ENCODE data around the gene OSR1.

DNA sequence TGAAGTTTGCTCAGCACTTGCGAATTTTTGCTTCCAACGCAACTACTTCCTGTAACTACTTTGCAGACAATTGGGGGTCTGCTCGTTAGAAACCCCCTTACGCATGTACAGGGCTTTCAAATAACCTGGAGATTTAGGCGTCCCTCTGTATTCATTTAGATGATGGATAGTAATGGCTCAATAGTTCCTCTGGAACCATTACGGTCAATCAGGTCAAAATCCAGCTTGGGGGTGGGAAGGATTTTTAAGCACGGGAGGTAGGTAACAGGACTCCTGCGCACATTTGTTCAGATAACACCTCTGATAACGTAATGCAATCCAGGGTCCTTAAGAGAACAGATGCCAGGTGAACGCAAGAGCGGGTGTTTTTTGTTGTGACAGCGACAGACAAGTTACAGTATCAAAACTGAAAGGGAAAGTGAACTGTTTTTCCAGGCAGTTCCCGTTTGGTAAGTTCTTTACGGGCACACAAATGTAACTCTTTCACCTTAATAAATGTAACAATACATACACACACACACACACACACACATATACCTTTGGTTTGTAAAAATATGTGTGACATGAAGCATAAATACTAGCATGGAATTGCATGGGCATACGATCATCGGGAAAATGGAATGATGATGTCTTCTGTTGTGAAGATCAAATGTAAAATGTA is 3.8 kb upstream of the OSR1 start:
- TF ChIP-seq POLR2AphosphoS5 (IDR thresholded peaks at IDR 0.05; ENCODE audit: insufficient read depth, low read depth, low read length) (no peak), EZH2 (IDR thresholded peaks at IDR 0.05; ENCODE audit: borderline replicate concordance, low read depth, low read length, severe bottlenecking) (peak; percentile 6), POLR2A (IDR thresholded peaks at IDR 0.05; ENCODE audit: low read depth, low read length) (no peak), JUN (IDR thresholded peaks at IDR 0.05; ENCODE audit: borderline replicate concordance, insufficient read depth, insufficient read length, low read depth) (no peak), GATA2 (IDR thresholded peaks at IDR 0.05; ENCODE audit: insufficient read depth, insufficient read length, low read depth, low read length) (no peak), FOS (IDR thresholded peaks at IDR 0.05; ENCODE audit: borderline replicate concordance, insufficient read depth, low read length) (no peak), MYC (IDR thresholded peaks at IDR 0.05; ENCODE audit: low read depth, low read length) (no peak)
- TF ChIP-seq, protein P1, sequence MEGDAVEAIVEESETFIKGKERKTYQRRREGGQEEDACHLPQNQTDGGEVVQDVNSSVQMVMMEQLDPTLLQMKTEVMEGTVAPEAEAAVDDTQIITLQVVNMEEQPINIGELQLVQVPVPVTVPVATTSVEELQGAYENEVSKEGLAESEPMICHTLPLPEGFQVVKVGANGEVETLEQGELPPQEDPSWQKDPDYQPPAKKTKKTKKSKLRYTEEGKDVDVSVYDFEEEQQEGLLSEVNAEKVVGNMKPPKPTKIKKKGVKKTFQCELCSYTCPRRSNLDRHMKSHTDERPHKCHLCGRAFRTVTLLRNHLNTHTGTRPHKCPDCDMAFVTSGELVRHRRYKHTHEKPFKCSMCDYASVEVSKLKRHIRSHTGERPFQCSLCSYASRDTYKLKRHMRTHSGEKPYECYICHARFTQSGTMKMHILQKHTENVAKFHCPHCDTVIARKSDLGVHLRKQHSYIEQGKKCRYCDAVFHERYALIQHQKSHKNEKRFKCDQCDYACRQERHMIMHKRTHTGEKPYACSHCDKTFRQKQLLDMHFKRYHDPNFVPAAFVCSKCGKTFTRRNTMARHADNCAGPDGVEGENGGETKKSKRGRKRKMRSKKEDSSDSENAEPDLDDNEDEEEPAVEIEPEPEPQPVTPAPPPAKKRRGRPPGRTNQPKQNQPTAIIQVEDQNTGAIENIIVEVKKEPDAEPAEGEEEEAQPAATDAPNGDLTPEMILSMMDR (IDR thresholded peaks at IDR 0.05; ENCODE audit: extremely low read depth in 1 of 2, insufficient read depth in 1 of 2, low read depth in 1 of 2, low read length in 2 of 2): no peak
- TF ChIP-seq, protein P2, sequence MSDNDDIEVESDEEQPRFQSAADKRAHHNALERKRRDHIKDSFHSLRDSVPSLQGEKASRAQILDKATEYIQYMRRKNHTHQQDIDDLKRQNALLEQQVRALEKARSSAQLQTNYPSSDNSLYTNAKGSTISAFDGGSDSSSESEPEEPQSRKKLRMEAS (IDR thresholded peaks at IDR 0.05; ENCODE audit: insufficient read depth, insufficient read length): no peak
